OCI-LY1 (cell line): ENCODE measurements around the gene CRMP1.

Experiments used
- H2AFZ ChIP-seq: fragments of 200-600 bp; sonication (generic), shearing (Covaris generic); 2 replicates; pipeline ENCODE4 v1.6.0; 2014; ENCODE audit warnings: antibody characterized with exemption, mild to moderate bottlenecking, low read length
- H3F3A ChIP-seq: fragments of 200-600 bp; sonication (generic), shearing (Covaris generic); 2 replicates; pipeline ENCODE4 v1.6.0; 2014; ENCODE audit warnings: mild to moderate bottlenecking, antibody characterized with exemption, low read length, moderate library complexity; ENCODE audit not compliant: insufficient read depth
- H3K27ac ChIP-seq: fragments of 200-600 bp; sonication (generic); 2 replicates; pipeline ENCODE4 v1.5.1; 2014; ENCODE audit warnings: low read length, mixed run types, mild to moderate bottlenecking, low read depth; ENCODE audit not compliant: poor library complexity, severe bottlenecking
- H3K27me3 ChIP-seq: fragments of 200-600 bp; sonication (generic); 2 replicates; pipeline ENCODE4 v1.6.0; 2014; ENCODE audit warnings: antibody characterized with exemption, mild to moderate bottlenecking, low read length, moderate library complexity; ENCODE audit not compliant: insufficient read depth
- H3K36me3 ChIP-seq: fragments of 200-600 bp; sonication (generic); 2 replicates; pipeline ENCODE4 v1.6.1; 2014; ENCODE audit warnings: mild to moderate bottlenecking, antibody characterized with exemption, low read length, moderate library complexity, mixed read lengths; ENCODE audit not compliant: insufficient read depth
- H3K4me1 ChIP-seq: fragments of 200-600 bp; sonication (generic); 2 replicates; pipeline ENCODE4 v1.5.1; 2014; ENCODE audit warnings: mild to moderate bottlenecking, low read length, moderate library complexity; ENCODE audit not compliant: insufficient read depth, severe bottlenecking
- H3K4me2 ChIP-seq: fragments of 200-600 bp; sonication (generic), shearing (Covaris generic); 2 replicates; pipeline ENCODE4 v1.6.1; 2014; ENCODE audit warnings: low read length
- H3K4me3 ChIP-seq: fragments of 200-600 bp; sonication (generic); 2 replicates; pipeline ENCODE4 v1.5.1; 2014; ENCODE audit warnings: low read length, low read depth, mild to moderate bottlenecking, mixed read lengths; ENCODE audit not compliant: poor library complexity, severe bottlenecking
- H3K79me2 ChIP-seq: fragments of 200-600 bp; shearing (Covaris generic); 2 replicates; pipeline ENCODE4 v1.6.1; 2016; ENCODE audit warnings: mixed run types, low read length, mixed read lengths; ENCODE audit not compliant: insufficient read depth
- H3K9ac ChIP-seq: fragments of 200-600 bp; sonication (generic), shearing (Covaris generic); 2 replicates; pipeline ENCODE4 v1.6.1; 2014; ENCODE audit warnings: mild to moderate bottlenecking, low read length, mixed read lengths
- H3K9me2 ChIP-seq: fragments of 200-600 bp; sonication (generic), shearing (Covaris generic); 2 replicates; pipeline ENCODE4 v1.6.1; 2014; ENCODE audit warnings: low read depth, mild to moderate bottlenecking, low read length, mixed read lengths
- H3K9me3 ChIP-seq: fragments of 200-600 bp; shearing (Covaris generic); 2 replicates; pipeline ENCODE4 v1.6.1; 2014; ENCODE audit warnings: low read length, mixed read lengths
- H4K20me1 ChIP-seq: fragments of 200-600 bp; sonication (generic), shearing (Covaris generic); 2 replicates; pipeline ENCODE4 v1.6.0; 2016; ENCODE audit warnings: mild to moderate bottlenecking, low read length; ENCODE audit not compliant: insufficient read depth
- EZH2 ChIP-seq: fragments of 200-600 bp; sonication (generic), shearing (Covaris generic); IDR thresholded peaks from 2 replicates; pipeline ENCODE4 v1.8.0; 2017; ENCODE audit warnings: borderline replicate concordance, mixed run types, mild to moderate bottlenecking, antibody characterized with exemption, low read length, moderate library complexity, mixed read lengths
- TF ChIP-seq, protein P1 (sequence below): fragments of 200-600 bp; sonication (generic), shearing (Covaris generic); IDR thresholded peaks from 2 replicates; pipeline ENCODE4 v1.5.1; 2017; ENCODE audit warnings: mild to moderate bottlenecking, antibody characterized with exemption, low read length, moderate library complexity, mixed read lengths

CRMP1 gene

DNA sequence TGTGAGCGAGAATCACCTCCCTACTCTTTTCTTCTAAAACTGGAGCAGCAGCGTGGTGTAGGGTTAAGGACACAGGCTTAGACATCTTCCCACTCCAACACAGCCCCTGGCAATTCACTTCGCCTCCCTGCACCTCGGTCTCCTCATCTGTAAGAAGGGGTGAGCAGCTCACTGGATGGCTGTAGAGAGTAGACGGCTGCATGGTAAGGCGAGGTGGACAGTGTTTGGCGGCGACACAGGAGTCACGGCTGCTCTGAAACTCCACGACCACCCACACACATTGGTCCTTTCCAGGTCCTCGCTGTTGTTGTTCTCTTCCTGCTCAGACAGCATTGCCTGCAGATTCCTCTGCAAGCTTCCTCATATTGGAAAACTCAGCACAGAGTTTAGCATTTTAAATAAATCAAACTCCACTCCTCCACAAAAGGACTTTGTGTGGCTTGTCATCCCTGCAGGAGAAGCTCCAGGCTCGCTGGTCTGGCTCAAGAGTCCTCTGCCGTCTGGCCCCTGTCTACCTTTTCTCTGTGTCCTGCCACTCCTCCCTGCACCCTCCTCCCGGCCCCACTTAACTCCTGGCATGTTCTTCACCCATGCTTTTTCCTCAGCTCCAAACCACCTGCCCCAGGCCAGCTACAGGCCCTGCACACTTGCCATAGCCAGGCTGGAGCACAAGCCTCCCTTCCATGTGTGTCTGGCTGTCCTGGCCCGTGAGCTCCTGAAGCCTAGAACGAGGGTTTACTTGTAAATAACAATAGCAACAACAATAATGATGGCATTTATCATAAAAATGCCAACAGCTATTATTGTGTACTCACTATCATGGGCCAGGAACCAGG is 41.3 kb upstream of the CRMP1 start:
- no peak overlapping the region for H3K9ac ChIP-seq
- H4K20me1 ChIP-seq = no peaks in the 10 kb centered on the region
- no peaks in the 10 kb centered on the region for H3K9me3 ChIP-seq
- TF ChIP-seq, protein P1, sequence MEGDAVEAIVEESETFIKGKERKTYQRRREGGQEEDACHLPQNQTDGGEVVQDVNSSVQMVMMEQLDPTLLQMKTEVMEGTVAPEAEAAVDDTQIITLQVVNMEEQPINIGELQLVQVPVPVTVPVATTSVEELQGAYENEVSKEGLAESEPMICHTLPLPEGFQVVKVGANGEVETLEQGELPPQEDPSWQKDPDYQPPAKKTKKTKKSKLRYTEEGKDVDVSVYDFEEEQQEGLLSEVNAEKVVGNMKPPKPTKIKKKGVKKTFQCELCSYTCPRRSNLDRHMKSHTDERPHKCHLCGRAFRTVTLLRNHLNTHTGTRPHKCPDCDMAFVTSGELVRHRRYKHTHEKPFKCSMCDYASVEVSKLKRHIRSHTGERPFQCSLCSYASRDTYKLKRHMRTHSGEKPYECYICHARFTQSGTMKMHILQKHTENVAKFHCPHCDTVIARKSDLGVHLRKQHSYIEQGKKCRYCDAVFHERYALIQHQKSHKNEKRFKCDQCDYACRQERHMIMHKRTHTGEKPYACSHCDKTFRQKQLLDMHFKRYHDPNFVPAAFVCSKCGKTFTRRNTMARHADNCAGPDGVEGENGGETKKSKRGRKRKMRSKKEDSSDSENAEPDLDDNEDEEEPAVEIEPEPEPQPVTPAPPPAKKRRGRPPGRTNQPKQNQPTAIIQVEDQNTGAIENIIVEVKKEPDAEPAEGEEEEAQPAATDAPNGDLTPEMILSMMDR = no peak
- no peak for TF ChIP-seq EZH2
- H3K4me3 ChIP-seq = no peak overlapping the region
- H3K36me3 ChIP-seq = no peaks in the 10 kb centered on the region
- no peaks in the 10 kb centered on the region for H3K79me2 ChIP-seq
- H3K27me3 ChIP-seq = no peaks in the 10 kb centered on the region
- no peak overlapping the region for H2AFZ ChIP-seq
- H3K27ac ChIP-seq = no peak overlapping the region
- no peaks in the 10 kb centered on the region for H3K4me1 ChIP-seq
- H3F3A ChIP-seq = no peaks in the 10 kb centered on the region
- H3K4me2 ChIP-seq = no peak overlapping the region
- no peaks in the 10 kb centered on the region for H3K9me2 ChIP-seq

DNA sequence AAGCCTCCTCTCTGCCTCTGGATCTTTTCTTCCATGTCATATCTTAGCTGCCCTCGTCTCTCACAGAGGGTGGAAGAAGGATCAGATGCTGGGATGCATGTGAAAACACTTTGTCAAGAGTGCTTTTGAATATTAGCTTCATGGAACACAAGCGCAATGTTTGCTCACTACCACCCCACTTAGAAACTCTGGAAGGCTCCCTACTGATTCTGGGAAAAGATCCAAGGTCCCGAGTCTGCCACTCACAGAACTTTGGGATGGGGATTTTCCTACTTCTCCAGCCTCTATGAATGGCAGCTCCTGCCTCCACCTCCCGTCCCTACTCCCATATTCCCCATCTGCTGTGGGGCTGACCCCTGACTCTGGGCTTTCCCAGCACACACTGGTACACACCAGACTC is 40.2 kb upstream of the CRMP1 start:
- Histone ChIP-seq H2AFZ (no peak overlapping the region), H4K20me1 (no peaks in the 10 kb centered on the region), H3K27me3 (no peaks in the 10 kb centered on the region), H3K4me2 (no peak overlapping the region), H3F3A (no peaks in the 10 kb centered on the region), H3K9me2 (no peaks in the 10 kb centered on the region), H3K9me3 (no peaks in the 10 kb centered on the region), H3K36me3 (no peaks in the 10 kb centered on the region), H3K4me1 (no peaks in the 10 kb centered on the region), H3K79me2 (no peaks in the 10 kb centered on the region), H3K9ac (no peak overlapping the region), H3K27ac (no peak overlapping the region), H3K4me3 (no peak overlapping the region)
- TF ChIP-seq EZH2 = no peak
- TF ChIP-seq, protein P1 = no peak

DNA sequence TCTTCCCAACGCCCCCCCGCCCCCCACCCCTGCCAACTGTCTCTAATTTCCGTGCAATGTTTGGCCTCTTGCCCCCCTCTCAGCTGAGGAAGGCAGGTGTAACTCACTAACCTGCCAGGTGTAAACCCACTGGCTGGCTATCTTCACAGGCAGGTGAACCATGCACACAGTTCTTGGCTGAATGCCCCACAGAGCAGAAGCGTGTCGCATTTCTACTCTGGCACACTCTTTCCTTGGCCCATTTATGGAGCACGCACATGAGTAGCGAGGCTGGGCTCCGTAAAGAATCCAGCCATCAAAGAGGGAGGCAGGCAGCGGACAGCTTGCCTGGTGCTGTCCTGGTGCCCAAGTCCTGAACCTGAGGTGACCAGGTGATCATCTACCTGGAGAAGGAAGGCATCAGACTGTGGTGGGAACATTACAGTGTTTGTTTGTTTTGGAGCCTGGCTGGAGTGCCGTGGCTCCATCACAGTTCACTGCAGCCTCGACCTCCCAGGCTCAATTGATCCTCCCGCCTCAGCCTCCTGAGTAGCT is 39.2 kb upstream of the CRMP1 start:
- Histone ChIP-seq H2AFZ (no peak overlapping the region), H3K4me2 (no peak overlapping the region), H3K9me2 (no peaks in the 10 kb centered on the region), H3K9ac (no peak overlapping the region), H3K27ac (no peak overlapping the region), H3K9me3 (no peaks in the 10 kb centered on the region), H3K79me2 (no peaks in the 10 kb centered on the region), H3K4me3 (no peak overlapping the region), H3K27me3 (no peaks in the 10 kb centered on the region), H3F3A (no peaks in the 10 kb centered on the region), H3K36me3 (no peaks in the 10 kb centered on the region), H3K4me1 (no peaks in the 10 kb centered on the region), H4K20me1 (no peaks in the 10 kb centered on the region)
- TF ChIP-seq, protein P1 = no peak
- TF ChIP-seq EZH2 = no peak
